Stimulated activated CD8-positive, alpha-beta memory T cell treated with anti-CD3 and anti-CD28 coated beads, Interleukin-12 subunit alpha, Interleukin-12 subunit beta, amount 100 ng/mL, for 4 hours (primary cell): ENCODE results near the gene PNPLA2.

Source experiments
- DNase-seq: peaks from one replicate; pipeline ENCODE4 v3.0.0-alpha.2; 2020; ENCODE audit warnings: low read depth

Gene PNPLA2

DNA sequence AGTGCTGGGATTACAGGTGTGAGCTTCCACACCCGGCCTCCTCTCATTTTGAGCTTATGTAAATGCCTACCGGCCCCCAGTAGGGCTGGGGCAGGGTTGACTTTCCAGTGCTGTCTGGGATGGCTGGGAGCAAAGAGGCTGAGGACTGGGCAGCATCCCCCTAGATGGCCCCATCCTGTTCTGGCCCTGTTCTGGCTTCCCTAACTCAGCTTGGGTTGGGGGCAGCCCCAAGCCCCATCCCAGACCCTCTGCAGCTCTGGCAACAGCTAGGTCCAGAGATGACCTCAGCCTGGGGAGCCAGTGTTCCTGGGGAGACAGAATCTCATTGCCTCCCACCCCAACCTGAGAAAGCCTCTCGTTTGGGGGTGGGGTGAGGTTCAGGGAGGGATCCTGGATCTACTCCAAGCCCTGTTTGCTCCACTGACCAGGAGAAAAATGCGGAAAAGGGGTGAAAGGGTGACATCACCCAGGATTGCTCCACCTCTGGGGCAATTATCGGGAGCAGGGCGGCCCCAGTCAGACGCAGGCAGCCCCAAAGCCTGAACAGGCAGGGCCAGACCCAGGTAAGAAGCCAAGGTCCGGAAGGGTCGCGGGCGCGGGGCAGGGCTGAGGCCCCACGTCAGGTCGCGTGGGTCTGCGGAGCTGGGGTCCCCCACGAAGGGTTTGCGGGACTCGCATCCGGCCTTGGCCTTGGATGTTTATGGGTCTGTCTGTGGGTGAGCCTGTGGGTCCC, at the start of gene PNPLA2:
PNPLA2 (plus strand) TSS at position 519 of the 733 bp plus-strand sequence. CDS start 805 bp downstream, outside the sequence.
- DNase-seq = no peak

- DNase-seq = no peak
Measured at GRCh38 chr11:769887-770641, 48.6 kb upstream of the PNPLA2 start.

DNA sequence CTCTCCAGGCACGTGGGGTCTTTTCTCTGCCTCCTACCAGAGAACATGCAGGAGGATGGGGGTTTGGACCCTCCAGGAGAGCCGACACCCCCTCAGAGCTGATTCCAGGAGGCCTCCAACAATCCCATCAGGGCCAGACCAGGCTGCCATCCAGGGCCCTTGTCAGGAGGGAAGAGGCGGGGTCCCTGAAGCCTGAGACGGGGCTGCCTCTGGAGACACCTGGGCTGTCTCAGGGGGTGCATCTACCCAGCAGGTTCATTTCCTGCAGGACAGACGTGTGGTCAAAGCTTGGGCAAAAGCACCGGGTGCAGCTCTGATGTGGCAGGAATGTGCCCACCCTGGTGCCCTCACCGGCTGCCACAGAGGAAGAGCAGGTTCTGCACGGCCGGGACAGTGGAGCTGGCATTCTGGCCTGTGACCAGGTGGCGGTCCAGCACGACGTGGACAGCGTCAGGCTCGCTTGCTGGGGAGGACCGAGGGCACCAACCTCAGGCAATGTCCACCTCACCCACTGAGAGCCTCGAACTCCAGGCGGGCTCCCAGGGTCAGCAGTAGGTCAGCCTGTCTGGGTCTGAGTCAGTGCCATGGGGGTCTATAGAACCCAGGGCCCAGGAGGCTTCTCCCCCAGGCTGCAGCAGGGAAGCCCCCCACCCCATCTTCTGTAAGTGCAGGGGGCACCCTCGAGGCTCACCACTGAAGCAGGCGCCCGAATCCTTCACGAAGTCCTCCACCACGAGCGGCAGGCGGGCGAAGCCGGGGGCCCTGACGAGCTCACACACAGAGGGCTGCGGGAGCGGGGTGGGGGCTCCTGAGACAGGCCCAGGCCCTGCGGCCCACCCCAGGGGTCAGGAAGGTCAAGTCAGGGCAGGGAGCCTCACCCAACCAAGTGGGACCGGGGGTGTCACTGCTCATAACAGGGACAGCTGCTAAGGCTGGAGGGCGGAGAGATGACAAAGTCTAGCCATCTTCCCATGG, 47.8 kb upstream of the PNPLA2 start:
- no peak for DNase-seq

GRCh38 chr11:771617-772204, 47.0 kb upstream of the PNPLA2 start:
- no peak for DNase-seq

GRCh38 chr11:772429-773390, 46.0 kb upstream of the PNPLA2 start:
- no peak for DNase-seq

- no peak for DNase-seq
Measured at GRCh38 chr11:773425-773824, 45.3 kb upstream of the PNPLA2 start.

DNA sequence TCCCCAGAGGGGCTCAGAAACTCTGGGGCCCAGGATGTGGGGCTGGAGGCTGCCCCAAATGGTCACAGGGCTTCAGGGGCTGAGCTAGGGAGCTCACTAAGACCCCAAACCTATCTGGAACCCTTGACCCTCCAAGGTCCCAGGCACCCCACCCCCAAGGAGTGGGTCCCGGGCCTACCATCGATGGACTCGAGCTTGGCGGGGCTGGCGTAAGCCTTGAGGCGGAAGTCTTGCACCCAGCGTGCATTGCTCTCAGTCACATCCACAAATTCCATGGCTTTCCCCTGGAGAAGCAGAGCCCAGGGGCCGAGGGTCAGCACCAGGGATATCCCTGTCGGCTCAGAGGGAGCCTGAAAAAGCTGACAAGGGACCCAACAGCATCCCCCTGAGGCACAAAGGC, 44.9 kb upstream of the PNPLA2 start:
- DNase-seq = no peak

- DNase-seq = no peak
Measured at GRCh38 chr11:774873-775592, 43.7 kb upstream of the PNPLA2 start.

DNA sequence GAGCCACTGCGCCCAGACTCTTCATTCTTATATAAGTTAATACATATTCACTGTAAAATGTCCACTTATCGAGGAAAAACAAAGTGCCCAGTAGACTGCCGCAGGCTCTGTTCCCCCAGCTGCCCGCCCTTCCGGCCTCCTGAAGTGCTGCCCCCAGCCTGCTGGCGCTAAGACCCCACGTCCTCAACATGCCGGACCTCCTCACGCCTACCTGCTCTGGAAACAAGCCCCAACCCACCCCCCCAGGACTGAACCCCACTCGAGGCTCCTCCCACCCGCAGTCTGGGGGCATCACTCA, 42.5 kb upstream of the PNPLA2 start:
- no peak for DNase-seq

GRCh38 chr11:776561-777287, 42.0 kb upstream of the PNPLA2 start:
- DNase-seq = peak; percentile 16

DNA sequence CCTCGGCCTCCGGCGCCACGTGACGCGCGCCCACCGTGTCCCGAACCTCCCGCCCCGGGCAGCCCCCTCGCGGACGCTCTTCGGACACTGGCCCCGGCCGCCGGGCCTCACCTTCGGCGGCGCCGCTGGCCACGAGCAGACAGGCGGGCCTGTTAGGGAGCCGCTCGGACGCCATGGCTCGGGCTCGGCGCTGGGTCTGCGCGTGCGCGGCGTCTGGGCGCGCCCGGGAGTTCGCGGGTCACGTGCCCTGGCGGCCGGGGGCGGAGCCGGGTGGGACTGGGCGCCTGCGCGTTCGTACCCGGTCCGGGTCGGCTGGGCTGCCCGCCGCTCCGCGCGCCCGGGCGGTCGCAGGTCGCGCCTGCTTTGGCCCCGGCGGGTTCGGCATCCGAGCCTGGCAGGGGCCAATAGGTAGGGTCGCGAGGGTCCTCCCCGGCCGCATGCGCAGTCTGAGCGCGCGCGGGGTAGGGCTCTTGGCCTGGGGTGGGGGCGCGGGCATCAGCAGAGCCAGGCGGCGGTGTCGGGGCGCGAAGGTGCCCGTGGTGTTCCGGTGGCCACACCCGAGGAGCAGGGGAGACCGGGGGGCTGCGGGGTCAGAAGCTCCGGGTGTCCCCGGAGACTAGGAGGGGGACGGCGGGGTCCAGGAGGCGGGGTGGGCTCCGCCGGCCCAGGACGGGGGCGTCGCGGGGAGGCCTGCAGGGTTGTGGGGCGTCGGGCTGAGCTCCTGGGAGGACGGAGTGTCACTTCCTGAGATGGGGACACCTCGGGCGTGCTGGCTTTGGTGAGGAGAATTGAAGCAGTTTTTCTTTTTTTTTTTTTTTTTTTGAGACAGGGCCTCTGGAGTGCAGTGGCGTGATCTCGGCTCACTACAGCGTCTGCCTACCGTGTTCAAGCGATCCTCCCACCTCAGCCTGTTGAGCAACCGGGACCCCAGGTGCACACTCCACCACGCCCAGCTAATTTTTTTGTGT, 41.1 kb upstream of the PNPLA2 start, which contains the start of gene GATD1:
GATD1 (minus strand) TSS at position 200 of the 968 bp plus-strand sequence; CDS start at position 175, 25 bp downstream.
- DNase-seq = peak; percentile 91

DNA sequence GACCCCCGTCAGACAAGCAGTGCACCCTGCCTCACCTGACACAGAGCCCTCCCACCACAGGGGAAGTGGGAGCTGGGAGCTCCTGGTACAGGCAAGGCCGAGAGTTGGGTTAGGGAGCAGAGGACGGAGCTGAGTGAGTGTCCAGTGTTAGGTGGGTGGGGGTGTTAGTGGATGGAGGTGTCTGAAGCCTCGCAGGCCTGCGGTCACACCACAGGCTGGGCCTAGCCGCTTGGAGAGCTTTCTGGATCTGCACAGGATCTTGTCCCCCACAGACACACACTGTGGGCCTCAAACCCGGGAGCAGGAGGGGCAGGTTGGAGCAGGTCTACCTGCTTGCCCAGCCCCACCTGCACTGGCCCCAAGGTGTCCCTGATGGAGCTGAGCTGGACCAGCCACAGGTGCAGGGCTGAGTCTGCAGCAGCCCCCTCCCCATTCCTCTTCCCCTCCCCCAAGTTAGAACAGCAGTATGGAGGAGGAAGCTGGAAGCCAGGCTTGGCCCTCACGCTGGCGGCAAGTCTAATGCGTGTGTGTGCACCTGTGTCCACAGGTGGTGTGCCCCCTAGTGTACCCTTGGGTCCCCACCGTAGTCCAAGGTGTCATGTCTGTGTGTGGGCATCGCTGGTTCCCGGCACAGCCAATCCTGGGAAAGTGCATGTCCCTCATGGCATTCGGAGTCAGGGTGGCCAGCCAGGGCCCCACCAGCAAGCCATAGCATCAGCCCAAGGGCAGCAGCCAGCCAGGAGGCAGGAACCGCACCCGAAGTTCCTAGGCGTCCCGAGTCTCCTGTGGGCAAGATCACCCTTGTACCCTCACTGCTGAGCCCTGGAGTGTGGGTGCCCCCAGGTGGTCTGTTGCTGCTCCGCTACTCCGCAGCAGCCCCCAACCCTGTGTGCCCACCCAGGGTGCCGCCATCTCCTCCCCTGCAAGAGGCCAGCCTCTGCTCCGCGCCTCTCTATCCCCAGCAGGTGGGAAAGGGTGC, 39.4 kb upstream of the PNPLA2 start:
- DNase-seq = no peak

GRCh38 chr11:779955-780532, 38.7 kb upstream of the PNPLA2 start:
- DNase-seq = no peak

- no peak for DNase-seq
Measured at GRCh38 chr11:782264-783174, 36.2 kb upstream of the PNPLA2 start.

DNA sequence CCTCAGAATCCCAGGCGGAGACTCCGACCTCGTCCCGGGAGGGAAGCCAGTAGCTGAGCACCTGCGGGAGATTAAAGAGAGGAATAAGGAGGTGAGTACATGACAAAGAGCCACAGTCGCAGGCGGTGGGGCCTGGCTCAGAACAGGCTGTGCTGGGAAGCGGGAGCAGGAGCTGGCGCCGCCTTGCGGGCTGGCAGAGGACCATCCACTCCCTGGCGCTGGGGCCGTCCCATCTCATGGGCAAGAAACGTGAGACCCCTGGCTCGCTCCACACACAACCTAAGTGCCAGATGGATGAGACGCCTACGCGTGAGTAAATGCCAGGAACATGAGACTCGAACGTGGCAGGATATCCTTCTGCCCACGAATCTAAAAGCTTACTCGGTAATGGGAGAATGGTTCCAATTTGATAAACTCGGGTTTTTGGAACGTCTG, 35.1 kb upstream of the PNPLA2 start:
- no peak for DNase-seq
